Measurements from ENCODE around the gene AKAP8.

DNA sequence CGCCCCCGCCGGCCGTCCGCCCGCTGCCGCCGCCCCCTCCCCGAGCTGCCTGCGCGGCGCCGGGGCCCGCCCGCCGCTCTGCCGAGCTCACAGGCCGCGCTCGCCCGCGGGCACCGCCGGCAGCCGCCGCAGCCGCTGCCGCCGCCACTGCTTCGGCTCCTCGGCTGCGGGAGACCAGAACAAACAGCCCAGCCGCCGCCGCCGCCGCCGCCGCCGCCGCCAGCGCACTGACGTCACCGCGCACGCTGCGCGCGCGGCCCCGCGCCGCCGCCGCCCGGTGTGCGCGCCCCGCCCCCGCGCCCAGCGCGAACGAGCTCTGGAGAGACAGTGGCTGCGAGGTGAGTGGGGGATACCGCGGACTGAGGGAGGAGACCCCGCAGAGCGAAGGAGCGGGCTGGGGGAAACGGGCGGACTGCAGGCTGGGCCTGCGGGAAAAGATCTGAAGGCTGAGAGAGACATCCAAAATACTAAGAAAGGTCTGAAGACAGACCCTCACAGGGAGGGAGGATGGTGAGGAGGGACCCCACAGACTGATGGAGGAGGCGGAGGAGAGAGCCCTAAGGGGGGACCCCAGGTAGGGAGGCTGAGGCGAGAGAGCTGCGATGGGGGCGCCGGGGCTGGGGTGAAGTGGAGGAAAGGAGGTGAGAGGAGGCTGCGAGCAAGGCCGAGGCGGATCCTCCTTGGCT lies 47.1 kb downstream of the AKAP8 start, which contains the start of gene BRD4:
- TF ChIP-seq, protein P1, sequence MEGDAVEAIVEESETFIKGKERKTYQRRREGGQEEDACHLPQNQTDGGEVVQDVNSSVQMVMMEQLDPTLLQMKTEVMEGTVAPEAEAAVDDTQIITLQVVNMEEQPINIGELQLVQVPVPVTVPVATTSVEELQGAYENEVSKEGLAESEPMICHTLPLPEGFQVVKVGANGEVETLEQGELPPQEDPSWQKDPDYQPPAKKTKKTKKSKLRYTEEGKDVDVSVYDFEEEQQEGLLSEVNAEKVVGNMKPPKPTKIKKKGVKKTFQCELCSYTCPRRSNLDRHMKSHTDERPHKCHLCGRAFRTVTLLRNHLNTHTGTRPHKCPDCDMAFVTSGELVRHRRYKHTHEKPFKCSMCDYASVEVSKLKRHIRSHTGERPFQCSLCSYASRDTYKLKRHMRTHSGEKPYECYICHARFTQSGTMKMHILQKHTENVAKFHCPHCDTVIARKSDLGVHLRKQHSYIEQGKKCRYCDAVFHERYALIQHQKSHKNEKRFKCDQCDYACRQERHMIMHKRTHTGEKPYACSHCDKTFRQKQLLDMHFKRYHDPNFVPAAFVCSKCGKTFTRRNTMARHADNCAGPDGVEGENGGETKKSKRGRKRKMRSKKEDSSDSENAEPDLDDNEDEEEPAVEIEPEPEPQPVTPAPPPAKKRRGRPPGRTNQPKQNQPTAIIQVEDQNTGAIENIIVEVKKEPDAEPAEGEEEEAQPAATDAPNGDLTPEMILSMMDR (IDR thresholded peaks at IDR 0.05; ENCODE audit: low read depth, low read length), result no peak
- TF ChIP-seq EZH2phosphoT487 (IDR thresholded peaks at IDR 0.05; ENCODE audit: low read depth), result no peak
